DLD1 (cell line): ENCODE measurements around the gene OFD1.
"Not testable (repeated sequence)": the region's sequence is repeated elsewhere in the genome, so short reads cannot be mapped to it uniquely, and the experiment has no call there.

Experiments used
- in situ Hi-C: cut with HindIII; loops from 2 replicates; pipeline ENCODE4 v1.10.0; 2017; ENCODE audit warnings: low sequenced_read_pairs

Gene OFD1

GRCh38 chrX:13703135-13703534 is 31.4 kb upstream of the OFD1 start:
- in situ Hi-C loops, result no loop called here

- in situ Hi-C loops, result no loop called here
These were observed 31.0 kb upstream of the OFD1 start for GRCh38 chrX:13703589-13703988.

GRCh38 chrX:13711141-13711540 is 23.4 kb upstream of the OFD1 start:
- in situ Hi-C loops, result no loop called here

GRCh38 chrX:13716455-13716854 is 18.1 kb upstream of the OFD1 start:
- in situ Hi-C loops, result no loop called here

GRCh38 chrX:13716905-13717304 is 17.6 kb upstream of the OFD1 start:
- in situ Hi-C loops, result no loop called here

- in situ Hi-C loops, result no loop called here
These were observed 16.7 kb upstream of the OFD1 start for GRCh38 chrX:13717700-13718472.

GRCh38 chrX:13719192-13719856 is 15.2 kb upstream of the OFD1 start:
- in situ Hi-C loops, result no loop called here

GRCh38 chrX:13721371-13721770 is 13.2 kb upstream of the OFD1 start:
- in situ Hi-C loops, result no loop called here

GRCh38 chrX:13721819-13722519 is 12.6 kb upstream of the OFD1 start:
- in situ Hi-C loops, result no loop called here

- in situ Hi-C loops, result not testable (repeated sequence)
These were observed 9.7 kb upstream of the OFD1 start for GRCh38 chrX:13724878-13725277.

- in situ Hi-C loops, result not testable (repeated sequence)
These were observed 8.0 kb upstream of the OFD1 start for GRCh38 chrX:13726583-13726982.

- in situ Hi-C loops, result not testable (repeated sequence)
These were observed 4.0 kb upstream of the OFD1 start for GRCh38 chrX:13730523-13730922.

GRCh38 chrX:13732246-13733067 is 2.1 kb upstream of the OFD1 start:
- in situ Hi-C loops, result no loop called here

GRCh38 chrX:13733506-13733905 is 1.0 kb upstream of the OFD1 start:
- in situ Hi-C loops, result no loop called here

- in situ Hi-C loops, result no loop called here
These were observed 7.1 kb downstream of the OFD1 start for GRCh38 chrX:13741695-13742094.

- in situ Hi-C loops, result no loop called here
These were observed 8.0 kb downstream of the OFD1 start for GRCh38 chrX:13742397-13743176.

- in situ Hi-C loops, result no loop called here
These were observed 13.3 kb downstream of the OFD1 start for GRCh38 chrX:13747836-13748235.

GRCh38 chrX:13748486-13748885 is 13.9 kb downstream of the OFD1 start:
- in situ Hi-C loops, result no loop called here

GRCh38 chrX:13750204-13750603 is 15.7 kb downstream of the OFD1 start:
- in situ Hi-C loops, result no loop called here

- in situ Hi-C loops, result no loop called here
These were observed 16.3 kb downstream of the OFD1 start for GRCh38 chrX:13750812-13751211.
